Skin of body (tissue), 2 donors: Measurements from ENCODE around the gene MAP3K8. TPM values are rescaled to one million over a fixed set of nuclear protein-coding genes. Genes with fewer than 3 reads are reported as not detected.

ENCODE experiments used
- DNase-seq: peaks from one replicate; lab custom pipeline; 2025; lab: John Stamatoyannopoulos, UW
- total RNA-seq: library from RNA; depleted of rRNA; stranded (reverse); fragments of >200 nt; gene quantifications from one replicate; pipeline ENCODE4 v1.2.3, GENCODE V29; 2014

Gene MAP3K8
- total RNA-seq, 1 donor from 2014 or later: 25.5 TPM

DNA sequence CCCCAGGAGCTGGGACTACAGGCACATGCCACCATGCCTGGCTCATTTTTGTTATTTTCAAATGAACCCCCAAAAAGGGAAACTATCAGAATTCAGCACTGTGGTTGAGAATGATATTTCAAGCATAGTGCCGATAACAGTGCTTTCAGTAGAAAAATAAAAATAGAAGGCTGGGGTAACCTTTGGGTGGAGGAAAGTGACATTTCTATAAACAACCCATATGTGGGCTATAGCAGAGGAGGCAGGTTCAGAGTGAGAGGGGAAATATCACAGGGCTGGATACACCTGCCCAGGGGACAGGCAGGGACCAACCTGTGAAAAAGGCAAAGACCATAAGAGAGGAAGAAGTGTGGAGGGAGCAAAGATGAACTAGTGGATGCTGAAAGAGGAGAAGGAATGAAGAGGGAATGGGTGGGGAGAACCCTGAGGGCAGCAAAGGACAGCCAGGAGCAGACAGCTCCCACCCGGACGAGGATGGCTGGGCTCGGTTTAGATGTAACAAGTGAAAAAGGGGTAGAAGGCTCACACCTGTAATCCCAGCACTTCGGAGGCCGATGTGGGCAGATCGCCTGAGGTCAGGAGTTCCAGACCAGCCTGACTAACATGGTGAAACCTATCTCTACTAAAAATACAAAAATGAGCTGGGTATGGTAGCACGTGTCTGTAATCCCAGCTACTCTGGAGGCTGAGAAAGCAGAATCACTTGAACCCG is 56.5 kb downstream of the MAP3K8 start:
- DNase-seq: no peak

GRCh38 chr10:30491204-30491915 is 57.4 kb downstream of the MAP3K8 start:
- DNase-seq: no peak

DNA sequence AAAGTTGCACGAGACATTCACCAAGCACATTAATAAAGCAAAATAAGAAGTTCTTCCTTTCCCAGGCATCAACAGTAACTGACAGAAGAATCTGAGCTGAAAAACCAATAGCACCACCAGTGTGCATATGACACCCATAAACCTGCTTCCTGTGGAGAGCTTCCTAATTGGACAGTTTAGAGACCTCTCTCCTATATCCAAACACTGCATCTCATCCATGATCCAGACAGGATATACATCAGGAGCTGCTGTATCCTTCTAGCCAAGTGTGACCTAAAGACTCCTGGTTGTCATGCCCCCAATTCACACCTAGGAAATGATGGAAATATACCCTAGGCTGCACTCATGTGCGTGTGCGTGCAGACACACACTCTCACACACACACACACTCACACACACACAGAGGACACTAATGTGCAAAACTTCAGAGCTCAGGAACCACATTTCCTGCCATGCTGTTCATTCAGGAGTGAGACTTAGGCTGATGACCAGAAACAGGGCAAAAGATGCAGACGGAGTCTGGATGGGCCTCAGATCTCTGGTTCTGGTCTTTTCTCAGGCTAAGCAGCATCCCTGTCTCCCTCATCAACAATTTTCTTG is 58.0 kb downstream of the MAP3K8 start:
- no peak for DNase-seq

DNA sequence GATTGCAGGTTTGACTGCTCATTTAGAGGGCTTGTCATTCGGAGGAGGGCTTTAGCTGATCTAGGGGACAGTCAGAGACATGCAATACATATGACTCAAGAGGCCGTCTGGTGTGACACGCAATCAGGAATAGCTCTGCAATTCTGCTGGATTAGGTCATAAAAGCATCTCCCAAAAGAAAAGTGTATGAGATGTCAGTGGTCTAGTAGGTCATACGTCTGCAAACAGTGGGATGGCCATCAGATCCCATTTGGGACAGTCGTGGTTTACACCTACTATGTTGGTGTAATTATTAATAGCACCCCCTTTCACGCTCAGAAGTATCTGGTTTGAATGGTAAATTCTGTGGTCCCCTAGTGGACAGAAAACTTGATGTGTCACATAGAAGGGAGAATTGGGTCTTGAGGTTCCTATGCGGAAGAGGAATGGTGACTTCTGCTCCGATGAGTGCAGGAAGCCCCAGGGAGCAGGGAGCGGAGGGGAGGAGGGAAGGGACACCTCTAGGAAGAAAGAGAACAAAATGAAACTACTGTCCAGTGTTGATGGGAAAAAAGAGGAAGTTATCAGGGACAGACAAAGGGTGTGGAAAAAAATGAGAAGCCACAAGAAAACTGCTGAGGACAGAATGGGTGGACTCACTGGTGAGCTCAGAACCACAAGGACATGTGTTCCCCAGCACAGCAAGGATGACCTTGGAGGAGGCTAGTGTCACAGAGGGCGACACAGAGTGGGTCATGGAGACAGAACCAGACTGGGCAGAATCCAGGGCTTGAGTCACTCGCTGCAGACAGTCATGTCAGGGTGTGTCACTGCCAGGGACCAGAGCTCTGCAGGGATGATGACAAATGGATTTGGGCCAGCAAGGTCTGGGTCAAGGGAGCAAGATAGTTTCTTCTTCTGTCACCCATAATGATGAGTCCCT is 59.9 kb downstream of the MAP3K8 start:
- no peak for DNase-seq

GRCh38 chr10:30494558-30494957 is 60.6 kb downstream of the MAP3K8 start:
- DNase-seq: no peak

- DNase-seq: no peak
Observed at GRCh38 chr10:30495687-30496086, 61.7 kb downstream of the MAP3K8 start.

DNA sequence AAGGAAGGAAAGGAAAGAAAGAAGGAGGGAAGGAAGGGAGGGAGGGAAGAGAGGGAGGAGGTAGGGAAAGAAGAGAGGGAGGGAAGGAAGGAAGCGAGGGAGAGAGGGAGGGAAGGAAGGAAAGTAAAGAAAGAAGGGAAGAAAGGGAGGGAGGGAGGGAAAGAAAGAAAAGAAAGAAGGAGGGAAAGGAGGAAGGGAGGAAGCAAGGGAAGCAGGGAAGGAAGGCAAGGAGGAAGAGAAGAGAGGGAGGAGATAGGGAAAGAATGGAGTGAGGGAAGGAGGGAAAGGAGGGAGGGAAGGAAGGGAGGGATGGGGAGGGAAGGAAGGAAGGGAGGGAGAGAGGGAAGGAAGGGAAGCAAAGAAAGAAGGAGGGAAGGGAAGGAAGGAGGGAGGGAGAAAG is 65.8 kb downstream of the MAP3K8 start:
- no peak for DNase-seq

GRCh38 chr10:30500534-30500933 is 66.5 kb downstream of the MAP3K8 start:
- DNase-seq: no peak

GRCh38 chr10:30500963-30501504 is 67.0 kb downstream of the MAP3K8 start:
- DNase-seq: no peak

DNA sequence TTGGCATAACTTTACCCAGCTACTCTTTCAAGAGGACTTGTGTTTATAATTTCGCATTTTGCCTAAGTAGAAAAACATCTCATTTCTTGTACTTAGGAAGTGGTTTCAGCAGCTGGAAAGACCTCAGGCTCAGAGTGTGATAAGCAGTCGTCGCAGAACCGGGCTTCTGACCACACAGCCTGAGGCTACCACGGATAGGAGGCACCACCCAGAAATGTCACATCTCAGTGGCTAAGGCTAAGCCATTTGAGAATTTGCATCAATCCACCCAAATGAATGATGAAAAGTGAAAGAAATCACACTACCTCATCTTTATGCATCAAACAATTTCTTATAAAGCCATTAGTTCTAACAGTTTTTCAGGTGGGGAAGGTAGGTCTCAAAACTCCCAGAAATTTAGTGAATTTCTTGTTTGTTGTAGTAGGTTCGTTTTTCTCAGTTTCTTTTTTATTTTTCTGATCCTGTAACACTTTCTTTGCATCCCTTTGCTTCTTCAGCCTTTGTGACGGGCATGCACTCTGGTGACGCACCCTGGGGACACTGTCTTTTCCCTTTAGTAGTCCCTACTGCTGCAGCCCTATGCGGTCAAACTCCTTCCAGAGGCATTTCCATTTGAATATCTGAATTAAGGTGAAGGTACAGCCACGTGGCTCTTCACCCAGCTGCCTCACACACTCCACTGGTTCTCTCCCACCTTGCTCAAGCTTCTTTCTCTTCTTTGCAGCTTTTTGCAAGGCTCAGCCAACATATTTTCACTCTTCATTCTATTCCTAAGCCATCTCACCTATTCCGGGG is 68.5 kb downstream of the MAP3K8 start:
- no peak for DNase-seq

DNA sequence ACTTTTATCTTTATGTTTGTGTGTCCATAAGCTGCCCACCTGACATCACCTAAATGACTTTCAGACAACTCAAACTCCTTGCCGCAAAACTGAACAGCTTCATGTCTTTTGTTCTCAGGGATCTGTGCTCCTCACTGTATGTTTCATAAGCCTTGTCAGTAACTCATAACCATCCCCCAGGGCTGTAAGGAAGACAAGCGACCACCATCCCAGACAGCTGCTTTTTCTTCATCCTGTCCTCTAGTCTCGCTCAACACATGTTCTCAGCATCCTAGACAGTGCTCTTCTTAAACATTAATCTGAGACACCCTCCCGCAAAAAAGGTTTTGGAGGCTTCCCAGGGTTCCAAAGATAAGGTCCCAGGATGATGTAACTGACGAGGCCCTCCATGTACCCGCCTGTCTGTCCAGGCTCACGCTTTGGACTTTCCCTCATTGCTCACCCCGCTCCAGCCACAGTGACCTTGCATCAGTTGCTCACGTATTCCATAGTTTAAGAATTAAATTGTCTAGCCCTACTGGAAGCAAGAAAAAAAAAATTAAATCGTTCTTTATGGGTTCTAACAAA is 69.8 kb downstream of the MAP3K8 start:
- DNase-seq: no peak

DNA sequence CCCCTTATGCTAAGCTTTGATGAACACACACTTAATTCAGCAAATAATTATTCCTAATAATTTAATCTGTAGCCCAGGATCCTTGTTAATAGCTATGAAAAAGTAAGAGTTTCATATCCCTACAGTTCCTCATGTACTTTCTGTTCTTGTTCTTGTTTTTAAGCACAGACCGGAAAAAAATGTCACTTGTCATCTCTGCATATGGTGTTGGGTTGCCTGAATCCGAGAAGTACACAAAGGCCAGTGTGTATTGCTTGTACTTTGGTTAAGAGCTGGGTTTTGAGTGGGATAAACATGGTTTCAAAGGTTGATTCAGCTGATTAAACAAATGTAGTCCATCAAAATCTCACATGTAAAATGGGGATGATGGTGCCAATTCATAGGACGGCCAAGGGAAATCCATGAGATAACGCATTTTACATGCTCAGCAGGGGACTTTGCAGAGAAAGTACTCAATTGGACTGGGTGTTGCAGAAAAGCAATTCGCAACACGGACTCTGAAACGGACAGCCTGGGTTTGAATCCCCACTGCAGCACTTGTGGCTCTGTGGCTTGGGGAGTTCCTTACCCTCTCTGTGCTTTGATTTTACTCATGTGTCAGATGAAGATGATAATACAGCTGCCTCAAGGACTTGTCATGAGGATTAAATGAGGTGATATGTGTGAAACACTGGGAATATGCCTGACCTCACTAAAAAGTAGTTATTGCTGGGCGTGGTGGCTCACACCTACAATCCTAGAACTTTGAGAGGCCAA is 71.7 kb downstream of the MAP3K8 start:
- no peak for DNase-seq

GRCh38 chr10:30509508-30509907 is 75.5 kb downstream of the MAP3K8 start:
- no peak for DNase-seq

- no peak for DNase-seq
Observed at GRCh38 chr10:30510184-30510931, 76.4 kb downstream of the MAP3K8 start.

GRCh38 chr10:30510932-30511700 is 77.1 kb downstream of the MAP3K8 start:
- no peak for DNase-seq
